GM23338 (cell line): ENCODE results near the gene CBX8.

ENCODE experiments used
- CREB1 ChIP-seq: fragments of 250-450 bp; sonication (Bioruptor Pico); IDR thresholded peaks from 2 replicates; pipeline ENCODE4 v1.5.0; 2020; ENCODE audit warnings: low read depth, mild to moderate bottlenecking, moderate library complexity
- EZH2 ChIP-seq: fragments of 200-600 bp; sonication (generic); IDR thresholded peaks from one replicate; pipeline ENCODE4 v1.8.0; 2017; ENCODE audit warnings: antibody characterized with exemption, mild to moderate bottlenecking, low read depth; ENCODE audit not compliant: unreplicated experiment
- JUNB ChIP-seq: IDR thresholded peaks from one replicate; pipeline ENCODE4 v1.6.1; 2016; ENCODE audit warnings: antibody characterized with exemption; ENCODE audit not compliant: unreplicated experiment
- POLR2AphosphoS5 ChIP-seq: IDR thresholded peaks from 2 replicates; pipeline ENCODE4 v1.6.1; 2016; ENCODE audit warnings: antibody characterized with exemption, low read depth
- STAT1 ChIP-seq: IDR thresholded peaks from one replicate; pipeline ENCODE4 v1.6.1; 2016; ENCODE audit warnings: antibody characterized with exemption; ENCODE audit not compliant: unreplicated experiment
- ZNF331 ChIP-seq: fragments of 250-450 bp; sonication (Bioruptor Pico); IDR thresholded peaks from 2 replicates; pipeline ENCODE4 v1.5.0; 2020; ENCODE audit warnings: low read depth, mild to moderate bottlenecking, moderate library complexity
- TF ChIP-seq, protein P1 (sequence below), 2 experiments: fragments of 200-600 bp in 1 of 2; sonication (generic) in 1 of 2; conservative IDR thresholded peaks; 2 replicates each; pipeline versions ENCODE4 v1.5.1 to v1.6.1; 2016 to 2017; ENCODE audit warnings: antibody characterized with exemption in 2 of 2, low read depth in 2 of 2, mild to moderate bottlenecking in 2 of 2, moderate library complexity in 1 of 2
- TF ChIP-seq, protein P2 (sequence below): fragments of 250-450 bp; sonication (Bioruptor Pico); IDR thresholded peaks from 2 replicates; pipeline ENCODE4 v1.5.0; 2020; ENCODE audit warnings: mild to moderate bottlenecking, moderate library complexity
- TF ChIP-seq, protein P3 (sequence below): IDR thresholded peaks from one replicate; pipeline ENCODE4 v1.6.1; 2018; ENCODE audit warnings: antibody characterized with exemption; ENCODE audit not compliant: unreplicated experiment

DNA sequence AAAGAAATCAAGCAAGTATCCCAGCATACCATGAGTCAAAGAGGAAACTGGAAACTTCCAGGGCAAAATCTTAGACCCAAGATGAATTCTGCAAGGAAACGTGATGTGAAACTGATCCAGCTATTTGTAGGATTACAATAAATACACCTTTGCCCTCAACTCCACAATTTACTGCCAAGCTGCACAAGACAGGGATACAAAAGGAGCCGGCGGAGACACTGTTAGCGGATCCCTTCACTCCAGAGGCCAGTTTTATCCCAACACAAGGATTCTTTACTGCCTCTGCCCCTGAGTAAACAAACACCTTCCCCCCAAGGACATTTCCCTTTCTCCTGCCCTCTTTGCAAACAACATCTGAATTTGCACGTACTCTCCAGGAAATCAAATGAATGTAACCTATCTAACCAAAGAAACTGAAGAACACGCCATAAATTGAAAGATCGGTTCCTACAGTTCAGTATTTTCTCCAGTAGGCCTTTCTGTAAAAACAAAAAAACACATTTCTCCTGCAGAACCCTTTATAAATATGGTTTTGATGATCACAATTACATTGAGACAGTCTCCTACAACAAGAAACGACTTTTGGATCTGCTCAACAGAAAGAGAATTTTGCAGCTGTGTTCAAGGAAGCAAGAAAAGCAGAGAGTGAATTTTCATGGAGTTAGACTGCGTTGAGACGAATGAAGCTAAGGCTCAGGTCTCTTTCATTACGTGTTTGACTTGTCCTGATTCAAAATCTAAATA lies 20.3 kb downstream of the CBX8 start:
- TF ChIP-seq EZH2 = no peak
- TF ChIP-seq, protein P1, sequence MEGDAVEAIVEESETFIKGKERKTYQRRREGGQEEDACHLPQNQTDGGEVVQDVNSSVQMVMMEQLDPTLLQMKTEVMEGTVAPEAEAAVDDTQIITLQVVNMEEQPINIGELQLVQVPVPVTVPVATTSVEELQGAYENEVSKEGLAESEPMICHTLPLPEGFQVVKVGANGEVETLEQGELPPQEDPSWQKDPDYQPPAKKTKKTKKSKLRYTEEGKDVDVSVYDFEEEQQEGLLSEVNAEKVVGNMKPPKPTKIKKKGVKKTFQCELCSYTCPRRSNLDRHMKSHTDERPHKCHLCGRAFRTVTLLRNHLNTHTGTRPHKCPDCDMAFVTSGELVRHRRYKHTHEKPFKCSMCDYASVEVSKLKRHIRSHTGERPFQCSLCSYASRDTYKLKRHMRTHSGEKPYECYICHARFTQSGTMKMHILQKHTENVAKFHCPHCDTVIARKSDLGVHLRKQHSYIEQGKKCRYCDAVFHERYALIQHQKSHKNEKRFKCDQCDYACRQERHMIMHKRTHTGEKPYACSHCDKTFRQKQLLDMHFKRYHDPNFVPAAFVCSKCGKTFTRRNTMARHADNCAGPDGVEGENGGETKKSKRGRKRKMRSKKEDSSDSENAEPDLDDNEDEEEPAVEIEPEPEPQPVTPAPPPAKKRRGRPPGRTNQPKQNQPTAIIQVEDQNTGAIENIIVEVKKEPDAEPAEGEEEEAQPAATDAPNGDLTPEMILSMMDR (conservative IDR thresholded peaks at IDR 0.05; ENCODE audit: low read depth in 2 of 2) = no peak
- TF ChIP-seq POLR2AphosphoS5 = no peak
- TF ChIP-seq, protein P2, sequence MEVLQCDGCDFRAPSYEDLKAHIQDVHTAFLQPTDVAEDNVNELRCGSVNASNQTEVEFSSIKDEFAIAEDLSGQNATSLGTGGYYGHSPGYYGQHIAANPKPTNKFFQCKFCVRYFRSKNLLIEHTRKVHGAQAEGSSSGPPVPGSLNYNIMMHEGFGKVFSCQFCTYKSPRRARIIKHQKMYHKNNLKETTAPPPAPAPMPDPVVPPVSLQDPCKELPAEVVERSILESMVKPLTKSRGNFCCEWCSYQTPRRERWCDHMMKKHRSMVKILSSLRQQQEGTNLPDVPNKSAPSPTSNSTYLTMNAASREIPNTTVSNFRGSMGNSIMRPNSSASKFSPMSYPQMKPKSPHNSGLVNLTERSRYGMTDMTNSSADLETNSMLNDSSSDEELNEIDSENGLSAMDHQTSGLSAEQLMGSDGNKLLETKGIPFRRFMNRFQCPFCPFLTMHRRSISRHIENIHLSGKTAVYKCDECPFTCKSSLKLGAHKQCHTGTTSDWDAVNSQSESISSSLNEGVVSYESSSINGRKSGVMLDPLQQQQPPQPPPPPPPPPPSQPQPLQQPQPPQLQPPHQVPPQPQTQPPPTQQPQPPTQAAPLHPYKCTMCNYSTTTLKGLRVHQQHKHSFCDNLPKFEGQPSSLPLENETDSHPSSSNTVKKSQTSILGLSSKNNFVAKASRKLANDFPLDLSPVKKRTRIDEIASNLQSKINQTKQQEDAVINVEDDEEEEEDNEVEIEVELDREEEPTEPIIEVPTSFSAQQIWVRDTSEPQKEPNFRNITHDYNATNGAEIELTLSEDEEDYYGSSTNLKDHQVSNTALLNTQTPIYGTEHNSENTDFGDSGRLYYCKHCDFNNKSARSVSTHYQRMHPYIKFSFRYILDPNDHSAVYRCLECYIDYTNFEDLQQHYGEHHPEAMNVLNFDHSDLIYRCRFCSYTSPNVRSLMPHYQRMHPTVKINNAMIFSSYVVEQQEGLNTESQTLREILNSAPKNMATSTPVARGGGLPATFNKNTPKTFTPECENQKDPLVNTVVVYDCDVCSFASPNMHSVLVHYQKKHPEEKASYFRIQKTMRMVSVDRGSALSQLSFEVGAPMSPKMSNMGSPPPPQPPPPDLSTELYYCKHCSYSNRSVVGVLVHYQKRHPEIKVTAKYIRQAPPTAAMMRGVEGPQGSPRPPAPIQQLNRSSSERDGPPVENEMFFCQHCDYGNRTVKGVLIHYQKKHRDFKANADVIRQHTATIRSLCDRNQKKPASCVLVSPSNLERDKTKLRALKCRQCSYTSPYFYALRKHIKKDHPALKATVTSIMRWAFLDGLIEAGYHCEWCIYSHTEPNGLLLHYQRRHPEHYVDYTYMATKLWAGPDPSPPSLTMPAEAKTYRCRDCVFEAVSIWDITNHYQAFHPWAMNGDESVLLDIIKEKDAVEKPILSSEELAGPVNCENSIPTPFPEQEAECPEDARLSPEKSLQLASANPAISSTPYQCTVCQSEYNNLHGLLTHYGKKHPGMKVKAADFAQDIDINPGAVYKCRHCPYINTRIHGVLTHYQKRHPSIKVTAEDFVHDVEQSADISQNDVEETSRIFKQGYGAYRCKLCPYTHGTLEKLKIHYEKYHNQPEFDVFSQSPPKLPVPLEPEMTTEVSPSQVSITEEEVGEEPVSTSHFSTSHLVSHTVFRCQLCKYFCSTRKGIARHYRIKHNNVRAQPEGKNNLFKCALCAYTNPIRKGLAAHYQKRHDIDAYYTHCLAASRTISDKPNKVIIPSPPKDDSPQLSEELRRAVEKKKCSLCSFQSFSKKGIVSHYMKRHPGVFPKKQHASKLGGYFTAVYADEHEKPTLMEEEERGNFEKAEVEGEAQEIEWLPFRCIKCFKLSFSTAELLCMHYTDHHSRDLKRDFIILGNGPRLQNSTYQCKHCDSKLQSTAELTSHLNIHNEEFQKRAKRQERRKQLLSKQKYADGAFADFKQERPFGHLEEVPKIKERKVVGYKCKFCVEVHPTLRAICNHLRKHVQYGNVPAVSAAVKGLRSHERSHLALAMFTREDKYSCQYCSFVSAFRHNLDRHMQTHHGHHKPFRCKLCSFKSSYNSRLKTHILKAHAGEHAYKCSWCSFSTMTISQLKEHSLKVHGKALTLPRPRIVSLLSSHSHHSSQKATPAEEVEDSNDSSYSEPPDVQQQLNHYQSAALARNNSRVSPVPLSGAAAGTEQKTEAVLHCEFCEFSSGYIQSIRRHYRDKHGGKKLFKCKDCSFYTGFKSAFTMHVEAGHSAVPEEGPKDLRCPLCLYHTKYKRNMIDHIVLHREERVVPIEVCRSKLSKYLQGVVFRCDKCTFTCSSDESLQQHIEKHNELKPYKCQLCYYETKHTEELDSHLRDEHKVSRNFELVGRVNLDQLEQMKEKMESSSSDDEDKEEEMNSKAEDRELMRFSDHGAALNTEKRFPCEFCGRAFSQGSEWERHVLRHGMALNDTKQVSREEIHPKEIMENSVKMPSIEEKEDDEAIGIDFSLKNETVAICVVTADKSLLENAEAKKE (CRISPR knock-in tag) = no peak
- TF ChIP-seq JUNB = no peak
- no peak for TF ChIP-seq CREB1 (CRISPR knock-in tag)
- TF ChIP-seq, protein P3, sequence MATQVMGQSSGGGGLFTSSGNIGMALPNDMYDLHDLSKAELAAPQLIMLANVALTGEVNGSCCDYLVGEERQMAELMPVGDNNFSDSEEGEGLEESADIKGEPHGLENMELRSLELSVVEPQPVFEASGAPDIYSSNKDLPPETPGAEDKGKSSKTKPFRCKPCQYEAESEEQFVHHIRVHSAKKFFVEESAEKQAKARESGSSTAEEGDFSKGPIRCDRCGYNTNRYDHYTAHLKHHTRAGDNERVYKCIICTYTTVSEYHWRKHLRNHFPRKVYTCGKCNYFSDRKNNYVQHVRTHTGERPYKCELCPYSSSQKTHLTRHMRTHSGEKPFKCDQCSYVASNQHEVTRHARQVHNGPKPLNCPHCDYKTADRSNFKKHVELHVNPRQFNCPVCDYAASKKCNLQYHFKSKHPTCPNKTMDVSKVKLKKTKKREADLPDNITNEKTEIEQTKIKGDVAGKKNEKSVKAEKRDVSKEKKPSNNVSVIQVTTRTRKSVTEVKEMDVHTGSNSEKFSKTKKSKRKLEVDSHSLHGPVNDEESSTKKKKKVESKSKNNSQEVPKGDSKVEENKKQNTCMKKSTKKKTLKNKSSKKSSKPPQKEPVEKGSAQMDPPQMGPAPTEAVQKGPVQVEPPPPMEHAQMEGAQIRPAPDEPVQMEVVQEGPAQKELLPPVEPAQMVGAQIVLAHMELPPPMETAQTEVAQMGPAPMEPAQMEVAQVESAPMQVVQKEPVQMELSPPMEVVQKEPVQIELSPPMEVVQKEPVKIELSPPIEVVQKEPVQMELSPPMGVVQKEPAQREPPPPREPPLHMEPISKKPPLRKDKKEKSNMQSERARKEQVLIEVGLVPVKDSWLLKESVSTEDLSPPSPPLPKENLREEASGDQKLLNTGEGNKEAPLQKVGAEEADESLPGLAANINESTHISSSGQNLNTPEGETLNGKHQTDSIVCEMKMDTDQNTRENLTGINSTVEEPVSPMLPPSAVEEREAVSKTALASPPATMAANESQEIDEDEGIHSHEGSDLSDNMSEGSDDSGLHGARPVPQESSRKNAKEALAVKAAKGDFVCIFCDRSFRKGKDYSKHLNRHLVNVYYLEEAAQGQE = no peak
- TF ChIP-seq ZNF331 (CRISPR knock-in tag) = no peak
- TF ChIP-seq STAT1 = no peak
